GM19372 (cell line): Measurements from ENCODE around the gene EIF6.
A peak's percentile ranks its signal among the peaks of the same experiment; 100 is the strongest.

Experiments used
- ATAC-seq: cut with Tn5 transposase; IDR thresholded peaks from one replicate; pipeline ENCODE4 v1.9.1; 2021; ENCODE audit warnings: mild to moderate bottlenecking, low read depth, moderate library complexity; ENCODE audit not compliant: unreplicated experiment

The EIF6 gene

GRCh38 chr20:35281506-35282101 lies 3.0 kb downstream of the EIF6 start:
- no peak for ATAC-seq

GRCh38 chr20:35280523-35280922 lies 4.0 kb downstream of the EIF6 start:
- ATAC-seq: no peak

- no peak for ATAC-seq
Observed at GRCh38 chr20:35279533-35280174, 4.9 kb downstream of the EIF6 start.

GRCh38 chr20:35279040-35279439 lies 5.5 kb downstream of the EIF6 start:
- ATAC-seq: no peak

GRCh38 chr20:35277531-35278395 lies 6.8 kb downstream of the EIF6 start, which contains the start of gene MMP24OS:
MMP24OS (minus strand) TSS chr20:35278122; CDS start chr20:35277929, 193 bp downstream.
- peak; percentile 83 for ATAC-seq

GRCh38 chr20:35277127-35277526 lies 7.4 kb downstream of the EIF6 start:
- ATAC-seq: no peak

DNA sequence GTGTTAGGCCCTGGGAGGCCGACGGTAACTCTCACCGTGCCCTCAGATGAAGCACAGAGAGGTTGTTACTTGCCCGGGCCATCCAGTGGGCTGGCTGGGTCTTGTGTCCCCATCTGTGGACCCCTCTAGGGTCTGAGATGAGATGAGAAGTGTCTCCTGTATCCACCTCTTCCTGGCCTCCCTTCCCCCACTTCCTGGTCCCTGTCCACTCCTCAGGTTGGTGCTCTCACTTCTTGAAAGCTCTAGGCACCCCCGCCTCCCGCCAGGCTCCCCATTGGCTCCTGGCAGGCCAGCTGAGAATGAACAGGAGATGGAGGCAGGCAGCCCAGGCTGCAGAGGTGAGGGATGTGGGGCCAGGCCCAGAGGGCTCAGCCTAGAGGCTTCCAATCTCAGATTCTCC lies 8.2 kb downstream of the EIF6 start:
- no peak for ATAC-seq

GRCh38 chr20:35275741-35276251 lies 8.8 kb downstream of the EIF6 start:
- ATAC-seq: no peak

DNA sequence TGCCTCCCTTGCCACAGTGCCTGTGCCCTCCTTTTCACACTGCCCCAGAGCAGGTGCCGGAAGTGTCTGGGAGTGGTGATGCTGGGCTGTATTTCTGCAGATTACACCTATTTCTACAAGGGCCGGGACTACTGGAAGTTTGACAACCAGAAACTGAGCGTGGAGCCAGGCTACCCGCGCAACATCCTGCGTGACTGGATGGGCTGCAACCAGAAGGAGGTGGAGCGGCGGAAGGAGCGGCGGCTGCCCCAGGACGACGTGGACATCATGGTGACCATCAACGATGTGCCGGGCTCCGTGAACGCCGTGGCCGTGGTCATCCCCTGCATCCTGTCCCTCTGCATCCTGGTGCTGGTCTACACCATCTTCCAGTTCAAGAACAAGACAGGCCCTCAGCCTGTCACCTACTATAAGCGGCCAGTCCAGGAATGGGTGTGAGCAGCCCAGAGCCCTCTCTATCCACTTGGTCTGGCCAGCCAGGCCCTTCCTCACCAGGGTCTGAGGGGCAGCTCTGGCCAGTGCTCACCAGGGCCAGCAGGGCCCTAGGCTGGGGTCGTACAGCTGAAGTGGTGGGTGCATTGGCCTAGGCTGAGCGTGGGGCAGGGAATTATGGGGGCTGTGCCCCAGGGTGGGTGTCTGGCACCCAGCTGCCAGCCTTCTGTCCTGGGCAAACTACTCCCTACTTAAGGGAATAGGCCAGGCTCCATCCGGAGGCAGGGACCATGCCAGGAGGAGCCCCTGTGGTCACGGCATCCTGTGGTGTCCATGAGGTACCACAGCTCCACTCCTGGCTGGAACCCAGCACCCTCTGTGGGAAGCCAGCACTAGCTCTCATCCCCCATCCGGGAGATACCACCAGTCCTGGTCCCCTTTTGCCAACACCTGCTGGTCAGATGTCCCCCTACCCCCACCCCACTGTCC lies 10.1 kb downstream of the EIF6 start:
- no peak for ATAC-seq

- no peak for ATAC-seq
Observed at GRCh38 chr20:35273449-35274171, 11.0 kb downstream of the EIF6 start.

- ATAC-seq: no peak
Observed at GRCh38 chr20:35271904-35272303, 12.7 kb downstream of the EIF6 start.

GRCh38 chr20:35271073-35271882 lies 13.3 kb downstream of the EIF6 start:
- no peak for ATAC-seq

GRCh38 chr20:35270021-35270902 lies 14.3 kb downstream of the EIF6 start:
- no peak for ATAC-seq

DNA sequence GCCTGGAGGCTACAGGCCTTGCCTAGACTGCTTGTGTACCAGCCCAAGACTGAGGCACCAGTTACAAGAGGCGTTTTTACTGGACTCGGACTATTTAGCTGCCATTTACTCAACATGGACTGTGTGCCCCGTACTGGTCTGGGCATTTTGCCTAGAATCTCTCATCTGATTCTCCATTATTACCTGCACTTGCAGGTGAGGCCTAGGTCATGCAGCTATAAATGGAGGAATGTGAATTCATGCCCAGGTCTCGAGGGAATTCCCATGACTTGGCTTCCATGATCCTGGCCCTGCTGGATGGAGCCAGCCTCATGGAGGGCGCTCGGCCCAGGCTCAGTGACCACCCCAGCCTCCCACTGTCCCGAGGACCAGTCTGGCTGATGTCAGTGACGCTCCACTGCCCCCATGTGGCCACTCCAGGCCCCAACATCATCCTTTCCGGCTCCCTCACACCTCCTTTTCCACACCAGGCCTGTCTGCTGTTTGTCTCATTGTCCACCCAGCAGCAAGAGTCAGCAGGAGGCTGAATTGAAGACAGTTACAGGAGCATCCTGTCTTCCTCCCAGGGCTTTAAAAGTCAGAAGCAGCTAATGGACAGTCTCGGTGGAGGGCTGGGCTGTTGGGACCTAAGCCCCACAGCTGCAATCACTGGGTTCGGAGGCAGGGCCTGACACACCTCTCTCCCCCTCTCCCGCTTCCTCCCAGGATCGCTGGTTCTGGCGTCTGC lies 15.4 kb downstream of the EIF6 start:
- ATAC-seq: no peak

GRCh38 chr20:35267092-35267491 lies 17.5 kb downstream of the EIF6 start:
- no peak for ATAC-seq

DNA sequence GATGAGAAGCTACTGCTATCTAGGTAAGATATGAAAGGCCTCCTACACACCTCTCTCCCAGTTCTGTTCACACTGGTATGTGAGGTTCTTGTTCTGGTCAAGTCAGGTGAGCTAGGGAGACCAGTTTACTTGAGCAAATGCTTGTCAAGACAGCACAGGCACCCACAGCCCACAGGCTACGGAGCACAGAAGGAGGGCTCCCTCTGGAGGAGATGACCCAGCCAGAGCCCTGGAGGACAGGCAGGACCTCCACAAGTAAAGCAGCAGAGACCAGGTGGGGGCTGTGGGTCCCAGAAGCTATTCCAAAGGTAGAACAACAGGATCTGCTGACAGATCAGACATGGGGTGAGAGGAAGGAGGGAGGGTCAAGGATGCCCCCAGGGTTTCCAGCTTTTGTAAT lies 19.8 kb downstream of the EIF6 start:
- no peak for ATAC-seq
